GM19099 (cell line): Measurements from ENCODE around the gene SERF2.

Source experiments
- POLR2A ChIP-seq: IDR thresholded peaks from 3 replicates; pipeline ENCODE4 v1.6.1; 2011; ENCODE audit warnings: low read depth; ENCODE audit not compliant: insufficient read length; ENCODE audit errors: extremely low read depth

The SERF2 gene

GRCh38 chr15:43777267-43777914 lies 14.7 kb upstream of the SERF2 start:
- TF ChIP-seq POLR2A = no peak

GRCh38 chr15:43779016-43779415 lies 13.1 kb upstream of the SERF2 start:
- TF ChIP-seq POLR2A = no peak

- no peak for TF ChIP-seq POLR2A
Measured at GRCh38 chr15:43789409-43789808, 2.7 kb upstream of the SERF2 start.

GRCh38 chr15:43792761-43793476 lies 799 bp downstream of the SERF2 start:
- no peak for TF ChIP-seq POLR2A

- no peak for TF ChIP-seq POLR2A
Measured at GRCh38 chr15:43793647-43794046, 1.5 kb downstream of the SERF2 start.

- TF ChIP-seq POLR2A = no peak
Measured at GRCh38 chr15:43794269-43795037, 2.3 kb downstream of the SERF2 start.

- no peak for TF ChIP-seq POLR2A
Measured at GRCh38 chr15:43795197-43795596, 3.1 kb downstream of the SERF2 start.

GRCh38 chr15:43795997-43796396 lies 3.9 kb downstream of the SERF2 start:
- no peak for TF ChIP-seq POLR2A

GRCh38 chr15:43796566-43796965 lies 4.4 kb downstream of the SERF2 start:
- TF ChIP-seq POLR2A = no peak

- no peak for TF ChIP-seq POLR2A
Measured at GRCh38 chr15:43799209-43799944, 7.3 kb downstream of the SERF2 start.

GRCh38 chr15:43799945-43800285 lies 7.8 kb downstream of the SERF2 start, which contains the start of gene SERINC4:
Gene SERINC4 (minus strand): TSS chr15:43800220. CDS start chr15:43799986, 234 bp downstream.
- no peak for TF ChIP-seq POLR2A

- TF ChIP-seq POLR2A = peak; percentile 85
Measured at GRCh38 chr15:43800286-43801141, 8.4 kb downstream of the SERF2 start, which contains the start of gene HYPK. Gene HYPK (plus strand): TSS chr15:43800599. CDS start chr15:43800623, 24 bp downstream.

GRCh38 chr15:43808435-43808950 lies 16.4 kb downstream of the SERF2 start:
- no peak for TF ChIP-seq POLR2A

GRCh38 chr15:43808960-43809678 lies 17.0 kb downstream of the SERF2 start:
- no peak for TF ChIP-seq POLR2A

- no peak for TF ChIP-seq POLR2A
Measured at GRCh38 chr15:43821505-43821904, 29.4 kb downstream of the SERF2 start.
